SK-N-SH (cell line): ENCODE results near the gene AHRR. TPM values are rescaled to one million over a fixed set of nuclear protein-coding genes. Genes with fewer than 3 reads are reported as not detected.
"Not testable (repeated sequence)": the region's sequence is repeated elsewhere in the genome, so short reads cannot be mapped to it uniquely, and the experiment has no call there.

Experiments
- CTCF ChIA-PET: fragments of 300-600, 350-600 bp; formaldehyde crosslinking; extraction: SDS; loops from one replicate; lab custom pipeline; 2021; lab: Yijun Ruan, JAX
- POLR2A ChIA-PET: fragments of 350-600 bp; sonication (Branson Sonifier 250); formaldehyde crosslinking; extraction: SDS; loops from one replicate; lab custom pipeline; 2020; ENCODE audit warnings: antibody characterized with exemption, inconsistent platforms; lab: Yijun Ruan, JAX
- DNase-seq: peaks from one replicate; pipeline ENCODE4 v3.0.0; 2012
- H2AFZ ChIP-seq: fragments of 200-600 bp; sonication (generic); 2 replicates; pipeline ENCODE4 v1.8.1; 2016; ENCODE audit warnings: antibody characterized with exemption, mild to moderate bottlenecking, low read depth
- H3F3A ChIP-seq: fragments of 200-600 bp; sonication (generic); replicated peaks from 2 replicates; pipeline ENCODE3; 2016; ENCODE audit warnings: antibody characterized with exemption, mild to moderate bottlenecking; ENCODE audit not compliant: insufficient read depth
- H3K27ac ChIP-seq, 2 experiments: fragments of 200-500 bp in 1 of 2; fragments of 200-600 bp in 1 of 2; sonication (Bioruptor generic) in 1 of 2; sonication (generic), shearing (Covaris generic) in 1 of 2; 2 replicates each; pipeline versions ENCODE4 v1.5.1 to v1.6.1; 2014 to 2016; ENCODE audit warnings: low read depth in 2 of 2, inconsistent platforms in 1 of 2, low read length in 1 of 2, mild to moderate bottlenecking in 1 of 2, mixed read lengths in 1 of 2
- H3K27me3 ChIP-seq: fragments of 200-600 bp; sonication (generic), shearing (Covaris generic); 2 replicates; pipeline ENCODE4 v1.6.1; 2016; ENCODE audit warnings: mixed run types; ENCODE audit not compliant: insufficient read depth
- H3K36me3 ChIP-seq, 2 experiments: fragments of 200-500 bp in 1 of 2; fragments of 200-600 bp in 1 of 2; sonication (Bioruptor generic) in 1 of 2; sonication (generic) in 1 of 2; replicated peaks in 1 of 2; 2 replicates each; pipeline versions ENCODE3 to v1.5.1; 2014 to 2016; ENCODE audit warnings: low read length in 1 of 2, mild to moderate bottlenecking in 1 of 2; ENCODE audit not compliant: insufficient read depth in 2 of 2, control insufficient read depth in 1 of 2
- H3K4me1 ChIP-seq, 2 experiments: fragments of 200-500 bp in 1 of 2; fragments of 200-600 bp in 1 of 2; sonication (Bioruptor generic) in 1 of 2; sonication (generic), shearing (Covaris generic) in 1 of 2; 2 replicates each; pipeline versions ENCODE4 v1.5.1 to v1.6.1; 2014 to 2016; ENCODE audit warnings: low read depth in 1 of 2, low read length in 1 of 2, mixed run types in 1 of 2; ENCODE audit not compliant: insufficient read depth in 2 of 2, control insufficient read depth in 1 of 2
- H3K4me2 ChIP-seq: fragments of 200-600 bp; sonication (generic), shearing (Covaris generic); 2 replicates; pipeline ENCODE4 v1.6.1; 2017; ENCODE audit warnings: mixed run types
- H3K4me3 ChIP-seq, 2 experiments: fragments of 200-500 bp in 1 of 2; fragments of 200-600 bp in 1 of 2; sonication (Bioruptor generic) in 1 of 2; sonication (generic), shearing (Covaris generic) in 1 of 2; 2 replicates each; pipeline versions ENCODE4 v1.5.1 to v1.8.1; 2014 to 2016; ENCODE audit warnings: low read depth in 2 of 2, inconsistent platforms in 1 of 2, low read length in 1 of 2, mild to moderate bottlenecking in 1 of 2, mixed read lengths in 1 of 2, moderate library complexity in 1 of 2
- H3K79me2 ChIP-seq: fragments of 200-600 bp; sonication (generic); 2 replicates; pipeline ENCODE4 v1.8.1; 2017; ENCODE audit warnings: mild to moderate bottlenecking; ENCODE audit not compliant: insufficient read depth
- H3K9ac ChIP-seq: fragments of 200-600 bp; sonication (generic); 2 replicates; pipeline ENCODE4 v1.6.1; 2017; ENCODE audit warnings: mixed run types
- H3K9me2 ChIP-seq: fragments of 200-600 bp; sonication (generic); 2 replicates; pipeline ENCODE4 v1.6.1; 2017; ENCODE audit warnings: mixed run types
- H3K9me3 ChIP-seq: fragments of 200-600 bp; sonication (generic); 2 replicates; pipeline ENCODE4 v1.6.1; 2017; ENCODE audit warnings: mixed run types, mild to moderate bottlenecking, moderate library complexity
- H4K20me1 ChIP-seq: fragments of 200-600 bp; sonication (generic); 2 replicates; pipeline ENCODE4 v1.6.1; 2017; ENCODE audit warnings: mild to moderate bottlenecking, mixed run types; ENCODE audit not compliant: insufficient read depth
- EP300 ChIP-seq, 2 experiments: IDR thresholded peaks; 2 replicates each; pipeline versions ENCODE4 v1.4.0 to v1.6.1; 2012; ENCODE audit warnings: borderline replicate concordance in 1 of 2, low read depth in 1 of 2, low read length in 1 of 2
- EZH2phosphoT487 ChIP-seq: fragments of 200-600 bp; sonication (generic); IDR thresholded peaks from 2 replicates; pipeline ENCODE4 v1.6.1; 2017; ENCODE audit warnings: low read depth, mixed run types, mild to moderate bottlenecking, antibody characterized with exemption, moderate library complexity, borderline replicate concordance
- FOXJ3 ChIP-seq: sonication (generic); formaldehyde crosslinking; IDR thresholded peaks from 2 replicates; pipeline ENCODE4 v1.5.1; 2020; ENCODE audit warnings: mild to moderate bottlenecking, missing genetic modification reagents
- GABPA ChIP-seq: IDR thresholded peaks from 2 replicates; pipeline ENCODE4 v1.4.0; 2012; ENCODE audit warnings: low read depth, mild to moderate bottlenecking
- GATA2 ChIP-seq: sonication (generic); formaldehyde crosslinking; IDR thresholded peaks from 2 replicates; pipeline ENCODE4 v1.5.0; 2020; ENCODE audit warnings: mild to moderate bottlenecking, missing genetic modification reagents
- JUND ChIP-seq: IDR thresholded peaks from 2 replicates; pipeline ENCODE4 v1.4.0; 2012
- MXI1 ChIP-seq: IDR thresholded peaks from 2 replicates; pipeline ENCODE4 v1.6.1; 2012; ENCODE audit warnings: mild to moderate bottlenecking, low read depth, low read length, improper control_type of control experiment
- PBX3 ChIP-seq: IDR thresholded peaks from 2 replicates; pipeline ENCODE4; 2012
- POLR2AphosphoS5 ChIP-seq: IDR thresholded peaks from 2 replicates; pipeline ENCODE4 v1.6.1; 2012; ENCODE audit warnings: low read depth, low read length
- RAD21 ChIP-seq: IDR thresholded peaks from 2 replicates; pipeline ENCODE4 v1.6.1; 2012; ENCODE audit warnings: mild to moderate bottlenecking, low read length
- RCOR1 ChIP-seq: fragments of 150-350 bp; IDR thresholded peaks from 2 replicates; pipeline ENCODE4 v1.6.1; 2017; ENCODE audit warnings: antibody characterized with exemption, low read length
- SIN3A ChIP-seq: IDR thresholded peaks from 2 replicates; pipeline ENCODE4 v1.6.1; 2012; ENCODE audit warnings: low read depth, mild to moderate bottlenecking, low read length, moderate library complexity, borderline replicate concordance
- TEAD4 ChIP-seq: IDR thresholded peaks from 2 replicates; pipeline ENCODE4 v1.4.0; 2012; ENCODE audit warnings: mild to moderate bottlenecking, borderline replicate concordance; ENCODE audit not compliant: insufficient read depth
- USF1 ChIP-seq: IDR thresholded peaks from 2 replicates; pipeline ENCODE4 v1.4.0; 2012; ENCODE audit warnings: low read depth, borderline replicate concordance
- WGBS: methylation state at CpG from one replicate; pipeline ENCODE4 v1.1.6; 2017; ENCODE audit warnings: low lambda C conversion rate; 5-methylcytosine and 5-hydroxymethylcytosine counted together
- polyA plus RNA-seq, 3 experiments: library from polyadenylated mRNA; depleted of rRNA; stranded (reverse); fragments of >200 nt; gene quantifications; 2 replicates each; pipeline ENCODE4 v1.2.3, GENCODE V29; 2012
- TF ChIP-seq, protein P1 (sequence below): fragments of 150-350 bp; IDR thresholded peaks from 2 replicates; pipeline ENCODE4 v1.6.1; 2017; ENCODE audit warnings: antibody characterized with exemption, low read length, low read depth, borderline replicate concordance

Gene AHRR
- polyA plus RNA-seq, 1 of the 3 experiments (the other 2 are of a cell fraction): 0.71 TPM

- 2% methylated on average over 46 of the region's 50 CpGs for WGBS
- H3K9ac ChIP-seq, H3K27ac ChIP-seq, H2AFZ ChIP-seq, H3K36me3 ChIP-seq, H3K9me2 ChIP-seq, H3K79me2 ChIP-seq, H3K27me3 ChIP-seq, H3F3A ChIP-seq, H3K9me3 ChIP-seq, POLR2A ChIA-PET, DNase-seq, H4K20me1 ChIP-seq: not testable (repeated sequence)
- CTCF ChIA-PET: interaction anchor here (0.8 to 1.7 kb wide), 2 partner anchors 28 to 286 kb away, joined by 3 to 6 read pairs; no protein-coding TSS in a partner anchor
- Histone ChIP-seq H3K4me3 (peak overlapping the region in 1 of 2 experiments; percentile 86; a peak in 2 of 4 replicates), H3K4me1 (peaks cover 0 to 21% of the 10 kb centered on the region in 2 experiments; a peak in 1 of 4 replicates), H3K4me2 (peak overlapping the region; percentile 94)
Observed at GRCh38 chr5:474232-474839, 152.8 kb downstream of the AHRR start.

GRCh38 chr5:474840-475661, 153.5 kb downstream of the AHRR start:
- Histone ChIP-seq H3K9me2 (no peaks in the 10 kb centered on the region), H4K20me1 (peaks cover 6% of the 10 kb centered on the region), H3K79me2 (peaks cover 9% of the 10 kb centered on the region; the same call in 1 of the 2 replicates), H3K4me1 (peaks cover 0 to 21% of the 10 kb centered on the region in 2 experiments; a peak in 1 of 4 replicates), H3K27me3 (no peaks in the 10 kb centered on the region), H3K27ac (no peak overlapping the region), H3K4me2 (peak overlapping the region; percentile 94), H3K36me3 (peaks cover 0 to 5% of the 10 kb centered on the region in 2 experiments), H3K4me3 (peak overlapping the region in 1 of 2 experiments; percentile 17; a peak in 1 of 4 replicates), H3K9me3 (no peaks in the 10 kb centered on the region), H3K9ac (no peak overlapping the region), H3F3A (no peaks in the 10 kb centered on the region), H2AFZ (no peak overlapping the region)
- TF ChIP-seq EP300 (IDR thresholded peaks at IDR 0.05; ENCODE audit: borderline replicate concordance in 1 of 2, low read depth in 1 of 2, low read length in 1 of 2) (no peak), EZH2phosphoT487 (no peak), SIN3A (no peak), TEAD4 (no peak), POLR2AphosphoS5 (no peak), USF1 (no peak), JUND (no peak), GATA2 (no peak), FOXJ3 (CRISPR knock-in tag) (no peak), RAD21 (no peak), MXI1 (no peak), GABPA (no peak), RCOR1 (no peak), PBX3 (no peak)
- TF ChIP-seq, protein P1, sequence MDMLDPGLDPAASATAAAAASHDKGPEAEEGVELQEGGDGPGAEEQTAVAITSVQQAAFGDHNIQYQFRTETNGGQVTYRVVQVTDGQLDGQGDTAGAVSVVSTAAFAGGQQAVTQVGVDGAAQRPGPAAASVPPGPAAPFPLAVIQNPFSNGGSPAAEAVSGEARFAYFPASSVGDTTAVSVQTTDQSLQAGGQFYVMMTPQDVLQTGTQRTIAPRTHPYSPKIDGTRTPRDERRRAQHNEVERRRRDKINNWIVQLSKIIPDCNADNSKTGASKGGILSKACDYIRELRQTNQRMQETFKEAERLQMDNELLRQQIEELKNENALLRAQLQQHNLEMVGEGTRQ: no peak
- ChIA-PET POLR2A (no interaction called here), CTCF (no interaction called here)
- WGBS: 12% methylated on average over 18 of the region's 50 CpGs
- DNase-seq: no peak
